K562 (cell line): Measurements from ENCODE around the gene CD52. TPM values are rescaled to one million over a fixed set of nuclear protein-coding genes. Genes with fewer than 3 reads are reported as not detected.

Source experiments
- ATAC-seq: fragments of 200-7000 bp; cut with Tn5 transposase; 3 replicates; pipeline ENCODE4 v1.9.1; 2020; ENCODE audit warnings: moderate library complexity
- BruUV-seq: library from RNA; stranded (reverse); fragments of 400-500 nt; replicated peaks from 2 replicates; lab custom pipeline; 2021; lab: Mats Ljungman, UMichigan
- CTCF ChIA-PET: fragments of 300-600 bp; formaldehyde crosslinking; extraction: SDS; loops from one replicate; lab custom pipeline; 2021; ENCODE audit warnings: low intra/inter-chr PET ratio; lab: Yijun Ruan, JAX
- POLR2A ChIA-PET: fragments of 300-600, 350-650 bp; sonication (Branson Sonifier 250); formaldehyde crosslinking; extraction: SDS; loops from one replicate; lab custom pipeline; 2021; ENCODE audit warnings: antibody characterized with exemption, inconsistent platforms; lab: Yijun Ruan, JAX
- DNase-seq, 4 experiments: peaks; one replicate each; pipeline versions ENCODE4 v3.0.0 to v3.0.0-alpha.2; 2011 to 2018; ENCODE audit warnings: low spot score in 3 of 4, mixed read lengths in 3 of 4; ENCODE audit errors: extremely low read depth in 1 of 4
- FAIRE-seq: peaks from 2 replicates; lab custom pipeline; 2011; peaks lifted over from hg19 to GRCh38; lab: Jason Lieb, UNC
- H2AFZ ChIP-seq: 2 replicates; pipeline ENCODE4 v1.6.0; 2011; ENCODE audit warnings: low read depth, low read length, control low read depth, inconsistent platforms
- H3K27ac ChIP-seq: fragments of 200-600 bp; 3 replicates; pipeline ENCODE4 v1.8.0; 2011; ENCODE audit warnings: low read depth, mild to moderate bottlenecking, control low read depth, inconsistent platforms, low read length, moderate library complexity, mixed read lengths; ENCODE audit errors: extremely low read depth
- H3K27me3 ChIP-seq, 2 experiments: fragments of 300-600 bp in 1 of 2; 2 replicates in 1 of 2; 3 replicates in 1 of 2; pipeline versions ENCODE4 v1.6.0 to v1.8.0; 2011; ENCODE audit warnings: inconsistent platforms in 2 of 2, low read length in 2 of 2, mild to moderate bottlenecking in 1 of 2, mixed read lengths in 1 of 2, moderate library complexity in 1 of 2; ENCODE audit not compliant: control insufficient read depth in 2 of 2, insufficient read depth in 2 of 2
- H3K36me3 ChIP-seq: fragments of 300-600 bp; 3 replicates; pipeline ENCODE4 v1.8.0; 2011; ENCODE audit warnings: mild to moderate bottlenecking, low read length, inconsistent platforms; ENCODE audit not compliant: control insufficient read depth, insufficient read depth
- H3K4me1 ChIP-seq, 2 experiments: fragments of 200-600 bp in 1 of 2; replicated peaks in 1 of 2; 2 replicates in 1 of 2; 3 replicates in 1 of 2; pipeline versions ENCODE4 v1.5.1 to v1.8.0; 2011; ENCODE audit warnings: inconsistent platforms in 2 of 2, low read length in 2 of 2, mild to moderate bottlenecking in 1 of 2, mixed read lengths in 1 of 2, moderate library complexity in 1 of 2; ENCODE audit not compliant: control insufficient read depth in 2 of 2, insufficient read depth in 2 of 2
- H3K4me2 ChIP-seq: 2 replicates; pipeline ENCODE4 v1.6.1; 2011; ENCODE audit warnings: low read length, control low read depth, inconsistent platforms, mixed read lengths; ENCODE audit not compliant: insufficient read depth
- H3K4me3 ChIP-seq: fragments of 200-600 bp; sonication (generic), shearing (Covaris generic); 2 replicates; pipeline ENCODE4 v1.5.1; 2016; ENCODE audit warnings: control low read depth, inconsistent platforms
- H3K79me2 ChIP-seq: fragments of 200-600 bp; 3 replicates; pipeline ENCODE4 v1.8.0; 2011; ENCODE audit warnings: low read length, inconsistent platforms; ENCODE audit not compliant: control insufficient read depth, insufficient read depth
- H3K9ac ChIP-seq, 2 experiments: 2 replicates each; pipeline versions ENCODE4 v1.6.0 to v1.6.1; 2011; ENCODE audit warnings: low read depth in 2 of 2, low read length in 2 of 2, control low read depth in 1 of 2, inconsistent platforms in 1 of 2, mild to moderate bottlenecking in 1 of 2, mixed read lengths in 1 of 2; ENCODE audit not compliant: insufficient read depth in 1 of 2
- H3K9me1 ChIP-seq: one replicate; pipeline ENCODE4 v1.6.0; 2011; ENCODE audit warnings: inconsistent platforms, mild to moderate bottlenecking, low read length, moderate library complexity; ENCODE audit not compliant: control insufficient read depth, insufficient read depth
- H3K9me3 ChIP-seq: replicated peaks from 2 replicates; pipeline ENCODE4 v1.5.1; 2011; ENCODE audit warnings: low read depth, low read length, inconsistent platforms; ENCODE audit not compliant: control insufficient read depth, insufficient read depth
- H4K20me1 ChIP-seq: replicated peaks from 2 replicates; pipeline ENCODE4 v1.6.1; 2011; ENCODE audit warnings: low read length, inconsistent platforms, mixed read lengths; ENCODE audit not compliant: control insufficient read depth, insufficient read depth
- ADNP ChIP-seq: fragments of 200-800 bp; sonication (Bioruptor generic); IDR thresholded peaks from 2 replicates; pipeline ENCODE4 v1.6.1; 2016; ENCODE audit warnings: missing genetic modification characterization, missing compliant biosample characterization
- BCOR ChIP-seq: fragments of 450-650 bp; IDR thresholded peaks from 2 replicates; pipeline ENCODE4 v1.6.1; 2016
- CBX1 ChIP-seq: sonication (generic); IDR thresholded peaks from 2 replicates; pipeline ENCODE4 v1.6.1; 2016; ENCODE audit warnings: antibody characterized with exemption, low read depth, mild to moderate bottlenecking
- DLX4 ChIP-seq: fragments of 250-450 bp; sonication (Bioruptor Pico); IDR thresholded peaks from 2 replicates; pipeline ENCODE4 v1.6.1; 2021; ENCODE audit warnings: mild to moderate bottlenecking
- ESRRA ChIP-seq: fragments of 450-650 bp; IDR thresholded peaks from 2 replicates; pipeline ENCODE4 v1.6.1; 2014; ENCODE audit warnings: low read depth, mild to moderate bottlenecking, moderate library complexity, borderline replicate concordance
- FOXJ2 ChIP-seq: fragments of 200-800 bp; sonication (Bioruptor generic); IDR thresholded peaks from 2 replicates; pipeline ENCODE4 v1.6.1; 2016; ENCODE audit warnings: missing genetic modification characterization, missing compliant biosample characterization
- HDAC2 ChIP-seq: fragments of 450-650 bp; IDR thresholded peaks from 2 replicates; pipeline ENCODE4 v1.6.1; 2016; ENCODE audit warnings: mild to moderate bottlenecking
- KDM1A ChIP-seq, 2 experiments: fragments of 450-650 bp; IDR thresholded peaks; 2 replicates each; pipeline ENCODE4 v1.6.1; 2016; ENCODE audit warnings: mild to moderate bottlenecking in 2 of 2
- PTBP1 ChIP-seq: fragments of 200-400 bp; formaldehyde crosslinking; IDR thresholded peaks from 2 replicates; pipeline ENCODE4 v1.6.1; 2017; ENCODE audit warnings: low read depth, low read length
- RBM25 ChIP-seq: fragments of 200-400 bp; formaldehyde crosslinking; IDR thresholded peaks from 2 replicates; pipeline ENCODE4 v1.6.1; 2018; ENCODE audit warnings: low read length, low read depth, moderate library complexity; ENCODE audit not compliant: severe bottlenecking
- RCOR1 ChIP-seq, 2 experiments: IDR thresholded peaks; 2 replicates each; pipeline ENCODE4 v1.6.1; 2012; ENCODE audit warnings: low read depth in 2 of 2, low read length in 2 of 2, borderline replicate concordance in 1 of 2, improper control_type of control experiment in 1 of 2
- SMARCA5 ChIP-seq: fragments of 450-650 bp; IDR thresholded peaks from 2 replicates; pipeline ENCODE4 v1.6.1; 2016
- ZFX ChIP-seq: sonication (generic); formaldehyde crosslinking; IDR thresholded peaks from 2 replicates; pipeline ENCODE4 v1.8.0; 2022; ENCODE audit warnings: mild to moderate bottlenecking, missing genetic modification reagents, moderate library complexity
- ZKSCAN3 ChIP-seq: fragments of 250-450 bp; sonication (Bioruptor Pico); IDR thresholded peaks from 2 replicates; pipeline ENCODE4 v1.4.0; 2020
- ZNF41 ChIP-seq: fragments of 250-450 bp; sonication (Bioruptor Pico); conservative IDR thresholded peaks from 2 replicates; pipeline ENCODE4 v1.4.0; 2020; ENCODE audit warnings: mild to moderate bottlenecking
- ZNF431 ChIP-seq: sonication (generic); formaldehyde crosslinking; IDR thresholded peaks from 2 replicates; pipeline ENCODE4 v1.8.0; 2022; ENCODE audit warnings: mild to moderate bottlenecking, missing genetic modification reagents
- WGBS: fragments of 100-300 bp; shearing (Covaris generic); methylation state at CpG from one replicate; pipeline ENCODE4 v1.1.6; 2016; ENCODE audit warnings: low coverage, mixed read lengths; ENCODE audit not compliant: insufficient coverage; ENCODE audit errors: missing lambda C conversion rate; 5-methylcytosine and 5-hydroxymethylcytosine counted together
- in situ Hi-C: fragments of 300-500 bp; cut with MboI; formaldehyde crosslinking; loops from 4 replicates; pipeline ENCODE4 v1.15.0; 2018; ENCODE audit warnings: inconsistent platforms, mixed read lengths
- intact Hi-C: fragments of 100-400 bp; cut with micrococcal nuclease; formaldehyde crosslinking; loops from 2 replicates; pipeline ENCODE4 v1.14.2; 2022
- polyA plus RNA-seq, 8 experiments: library from polyadenylated mRNA; depleted of rRNA in 4 of 8; stranded (reverse) in 5 of 8; unstranded in 3 of 8; fragments of >200 nt; fragmentation: Nextera tagmentation in 2 of 8; fragmentation: Illumina TruSeq in 1 of 8; extraction: Ambion mirVana in 2 of 8; extraction: Trizol in 1 of 8; gene quantifications; 2 replicates each; pipeline versions ENCODE4 v1.2.1 to v1.2.3, GENCODE V29; 2011 to 2014; ENCODE audit warnings: inconsistent platforms in 1 of 8, missing spikeins in 1 of 8
- total RNA-seq, 7 experiments: library from RNA; depleted of rRNA in 6 of 7; stranded (reverse); fragments of >200 nt in 6 of 7; fragmentation: Illumina TruSeq in 2 of 7; extraction: Trizol in 2 of 7; gene quantifications; 2 replicates each; pipeline versions ENCODE4 v1.2.1 to v1.2.3, GENCODE V29; 2011 to 2021; ENCODE audit warnings: low replicate concordance in 1 of 7

CD52 gene
- total and polyA plus RNA-seq, 9 of the 15 experiments (the other 6 are each of a cell fraction or from before 2014, with no cell fraction given) = 34.9 to 488 (median 173) TPM

- Histone ChIP-seq H3K9me1 (no peaks in the 10 kb centered on the region), H4K20me1 (no peaks in the 10 kb centered on the region), H3K9ac (peak overlapping the region in 1 of 2 experiments; percentile 4; a peak in 1 of 4 replicates), H3K4me3 (no peak overlapping the region), H3K79me2 (no peaks in the 10 kb centered on the region), H3K36me3 (no peaks in the 10 kb centered on the region), H3K27me3 (no peaks in the 10 kb centered on the region; a peak in 1 of 5 replicates), H3K4me1 (peaks cover 25 to 45% of the 10 kb centered on the region in 2 experiments), H3K9me3 (no peaks in the 10 kb centered on the region), H3K27ac (no peak overlapping the region), H2AFZ (no peak overlapping the region), H3K4me2 (no peak overlapping the region)
- BruUV-seq = no TSS peak
- FAIRE-seq (no peak), DNase-seq (no peak), ATAC-seq (no peak)
- in situ Hi-C loops = no loop called here
- intact Hi-C loops = no loop called here
- 61% methylated on average over 9 of the region's 9 CpGs for WGBS
- ChIA-PET POLR2A (interaction anchor here (0.6 to 2.2 kb wide), 4 partner anchors 9 to 1024 kb away, joined by 3 to 14 read pairs (median 6); no protein-coding TSS in a partner anchor), CTCF (no interaction called here)
- no peak for TF ChIP-seq ZNF431 (CRISPR knock-in tag)
Observed at GRCh38 chr1:26354972-26355371, 37.2 kb downstream of the CD52 start.

DNA sequence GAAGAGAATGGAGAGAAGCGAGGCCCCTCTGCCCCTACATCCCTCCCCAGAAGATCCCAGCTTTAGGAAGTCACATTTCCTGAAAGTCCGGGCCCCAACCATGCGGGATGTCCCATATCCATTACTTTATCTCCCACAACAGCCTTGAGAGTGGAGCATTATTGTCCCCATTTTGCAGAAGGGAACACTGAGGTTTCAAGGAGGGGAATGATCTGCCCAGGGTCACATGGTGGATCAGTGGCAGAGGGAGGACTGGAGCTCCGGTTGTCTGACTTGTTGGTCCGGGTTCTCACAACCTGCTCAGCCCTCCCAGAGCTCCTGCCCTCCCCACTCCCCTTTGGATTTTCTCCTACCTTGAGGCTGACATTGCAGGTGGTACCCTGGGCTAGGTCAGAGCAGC is 38.3 kb downstream of the CD52 start:
- H3K4me2 ChIP-seq = no peak overlapping the region
- no peak for FAIRE-seq
- ChIA-PET POLR2A (interaction anchor here (2.2 kb wide), 1 partner anchor 22 kb away, joined by 8 read pairs; no protein-coding TSS in a partner anchor), CTCF (no interaction called here)
- peak overlapping the region; percentile 51 for H2AFZ ChIP-seq
- H3K9ac ChIP-seq = no peak overlapping the region
- no peaks in the 10 kb centered on the region; a peak in 1 of 5 replicates for H3K27me3 ChIP-seq
- BruUV-seq = no TSS peak
- no peaks in the 10 kb centered on the region for H3K79me2 ChIP-seq
- ATAC-seq = no peak
- 52% methylated on average over 5 of the region's 5 CpGs for WGBS
- no peak for DNase-seq
- no peak overlapping the region for H3K4me3 ChIP-seq
- H3K36me3 ChIP-seq = no peaks in the 10 kb centered on the region
- H3K27ac ChIP-seq = no peak overlapping the region
- H4K20me1 ChIP-seq = no peaks in the 10 kb centered on the region
- no peaks in the 10 kb centered on the region for H3K9me1 ChIP-seq
- in situ Hi-C loops (no loop called here), intact Hi-C loops (no loop called here)
- TF ChIP-seq PTBP1 (peak; percentile 81; the same call in 1 of the 2 replicates), ADNP (tag) (peak; percentile 85), KDM1A (IDR thresholded peaks at IDR 0.05) (peak; percentile 74 to 87), DLX4 (CRISPR knock-in tag) (no peak), SMARCA5 (peak; percentile 84; the same call in 1 of the 2 replicates), ZFX (CRISPR knock-in tag) (0 out of 2 replicates have a peak, but pooled peaks have one; percentile 9), ZNF41 (CRISPR knock-in tag) (no peak), ESRRA (peak; percentile 59; the same call in 1 of the 2 replicates), RBM25 (peak; percentile 96), ZKSCAN3 (no peak), RCOR1 (IDR thresholded peaks at IDR 0.05; ENCODE audit: borderline replicate concordance in 1 of 2, low read depth in 2 of 2, low read length in 2 of 2) (peak in 1 of 2 experiments; percentile 76; a peak in 2 of 4 replicates), CBX1 (peak; percentile 34; the same call in 1 of the 2 replicates), BCOR (peak; percentile 96), HDAC2 (0 out of 2 replicates have a peak, but pooled peaks have one; percentile 54), FOXJ2 (no peak)
- peaks cover 17 to 48% of the 10 kb centered on the region in 2 experiments; a peak in 4 of 5 replicates for H3K4me1 ChIP-seq
- no peaks in the 10 kb centered on the region for H3K9me3 ChIP-seq
